GM13977 (cell line): ENCODE results near the gene NEK7.

Source experiments
- DNase-seq: peaks from one replicate; pipeline ENCODE4 v3.0.0; 2012; ENCODE audit warnings: low spot score
- in situ Hi-C: fragments of 300-500 bp; cut with MboI; formaldehyde crosslinking; loops from one replicate; pipeline ENCODE4 v1.12.0; 2022; ENCODE audit warnings: low sequenced_read_pairs, low pct_unique_long_range_greater_than_20kb, mixed read lengths, inconsistent platforms; ENCODE audit not compliant: unreplicated experiment
- TF ChIP-seq, protein P1 (sequence below): IDR thresholded peaks from 2 replicates; pipeline ENCODE4 v1.5.1; 2012; ENCODE audit warnings: mild to moderate bottlenecking, control low read depth; ENCODE audit not compliant: insufficient read depth; ENCODE audit errors: extremely low read depth, missing control alignments

NEK7 gene

GRCh38 chr1:198278943-198279342 is 122.1 kb downstream of the NEK7 start:
- TF ChIP-seq, protein P1, sequence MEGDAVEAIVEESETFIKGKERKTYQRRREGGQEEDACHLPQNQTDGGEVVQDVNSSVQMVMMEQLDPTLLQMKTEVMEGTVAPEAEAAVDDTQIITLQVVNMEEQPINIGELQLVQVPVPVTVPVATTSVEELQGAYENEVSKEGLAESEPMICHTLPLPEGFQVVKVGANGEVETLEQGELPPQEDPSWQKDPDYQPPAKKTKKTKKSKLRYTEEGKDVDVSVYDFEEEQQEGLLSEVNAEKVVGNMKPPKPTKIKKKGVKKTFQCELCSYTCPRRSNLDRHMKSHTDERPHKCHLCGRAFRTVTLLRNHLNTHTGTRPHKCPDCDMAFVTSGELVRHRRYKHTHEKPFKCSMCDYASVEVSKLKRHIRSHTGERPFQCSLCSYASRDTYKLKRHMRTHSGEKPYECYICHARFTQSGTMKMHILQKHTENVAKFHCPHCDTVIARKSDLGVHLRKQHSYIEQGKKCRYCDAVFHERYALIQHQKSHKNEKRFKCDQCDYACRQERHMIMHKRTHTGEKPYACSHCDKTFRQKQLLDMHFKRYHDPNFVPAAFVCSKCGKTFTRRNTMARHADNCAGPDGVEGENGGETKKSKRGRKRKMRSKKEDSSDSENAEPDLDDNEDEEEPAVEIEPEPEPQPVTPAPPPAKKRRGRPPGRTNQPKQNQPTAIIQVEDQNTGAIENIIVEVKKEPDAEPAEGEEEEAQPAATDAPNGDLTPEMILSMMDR, result no peak
- in situ Hi-C loops, result no loop called here
- DNase-seq, result no peak

GRCh38 chr1:198280080-198280479 is 123.3 kb downstream of the NEK7 start:
- in situ Hi-C loops, result no loop called here
- DNase-seq, result no peak
- TF ChIP-seq, protein P1, result no peak

DNA sequence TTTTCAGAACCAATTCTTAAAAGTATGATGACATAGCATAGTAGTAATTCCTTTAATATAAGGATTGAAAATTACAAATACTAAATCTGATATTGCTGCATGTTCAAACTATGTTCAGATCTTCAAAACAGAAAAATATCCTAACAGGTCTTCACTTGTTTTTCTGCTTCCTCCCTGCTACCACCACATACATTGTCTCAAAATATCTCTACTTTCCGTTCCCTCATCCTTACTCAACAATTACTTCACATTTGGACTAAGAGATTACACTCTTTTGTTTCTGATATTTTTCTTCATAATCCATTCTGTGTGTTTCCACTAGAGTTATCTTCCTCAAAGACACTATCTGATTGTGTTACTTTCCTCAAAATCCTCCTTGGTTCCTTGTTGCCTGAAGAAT is 125.1 kb downstream of the NEK7 start:
- DNase-seq, result no peak
- in situ Hi-C loops, result no loop called here
- TF ChIP-seq, protein P1, result no peak

- in situ Hi-C loops, result no loop called here
- no peak for DNase-seq
- TF ChIP-seq, protein P1, result no peak
These were observed 126.4 kb downstream of the NEK7 start for GRCh38 chr1:198283222-198283621.

- TF ChIP-seq, protein P1, result no peak
- in situ Hi-C loops, result no loop called here
- DNase-seq, result no peak
These were observed 131.1 kb downstream of the NEK7 start for GRCh38 chr1:198287916-198288315.

DNA sequence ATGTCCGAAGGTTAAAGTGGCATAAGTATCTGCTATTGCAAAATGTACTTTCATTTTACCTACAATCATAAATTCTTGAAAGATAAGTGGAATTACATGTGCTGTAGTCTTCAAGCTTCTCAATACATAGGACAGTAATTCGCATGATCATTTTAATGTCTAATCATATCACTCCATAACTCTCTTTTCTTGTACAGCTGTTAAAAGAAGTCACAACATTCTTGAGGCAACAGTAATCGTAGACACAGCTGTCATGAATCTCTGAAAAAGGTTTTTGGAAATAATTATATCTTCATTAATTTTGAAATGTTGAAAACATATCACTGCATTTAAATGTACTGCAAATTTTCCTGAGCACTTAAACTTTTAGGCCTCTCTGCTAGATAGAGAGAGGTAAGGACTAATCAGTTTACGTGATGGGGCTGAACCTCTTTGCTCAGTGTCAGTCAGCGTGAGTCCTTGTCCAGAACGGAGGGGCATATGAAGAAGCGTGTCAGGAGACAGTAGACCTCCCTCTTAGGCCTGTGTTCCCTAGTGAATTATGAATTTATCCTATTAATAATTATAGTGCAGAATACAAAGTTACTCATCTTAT is 133.4 kb downstream of the NEK7 start:
- TF ChIP-seq, protein P1, result no peak
- DNase-seq, result no peak
- in situ Hi-C loops, result no loop called here
